ENCODE data around the gene GDA. TPM values are rescaled to one million over a fixed set of nuclear protein-coding genes. Genes with fewer than 3 reads are reported as not detected.

GDA gene
- total RNA-seq, 1 experiment from 2014 or later, result 5.0 TPM

DNA sequence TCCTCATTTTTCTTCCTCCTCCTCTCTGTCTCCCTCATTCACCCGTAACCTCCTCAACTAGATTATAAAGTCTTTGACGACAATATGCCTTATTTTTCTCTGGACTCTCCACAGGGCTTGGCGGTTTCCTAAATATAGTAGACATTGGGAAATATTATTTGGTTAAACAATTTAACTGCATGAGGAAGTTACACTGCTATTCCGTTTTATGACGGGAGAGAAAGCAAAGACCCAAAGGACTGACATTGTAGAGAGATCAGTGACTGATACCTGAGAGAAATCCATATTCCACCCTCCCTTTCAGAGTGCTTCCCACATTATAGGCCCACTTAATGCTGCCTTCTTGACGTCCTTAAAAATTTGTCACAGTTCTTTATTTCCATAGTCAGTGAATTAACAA, 51.2 kb downstream of the GDA start:
- H3K4me3 ChIP-seq (ENCODE audit: low read depth in 2 of 2, low read length in 2 of 2), result no peak overlapping the region
- ChIA-PET POLR2A (no interaction called here), CTCF (no interaction called here)
- no peaks in the 10 kb centered on the region for H3K36me3 ChIP-seq (ENCODE audit: control insufficient read depth, insufficient read depth, low read length)
- intact Hi-C loops (cut with micrococcal nuclease; ENCODE audit: unreplicated experiment), result loop anchor here (5.0 kb wide), 2 partner anchors 72 to 163 kb away; no protein-coding TSS in a partner anchor
- H3K27me3 ChIP-seq (ENCODE audit: control insufficient read depth, insufficient read depth, low read length), result no peaks in the 10 kb centered on the region
- no peaks in the 10 kb centered on the region for H3K4me1 ChIP-seq (ENCODE audit: control insufficient read depth, insufficient read depth, low read length)
- DNase-seq (ENCODE audit: low read depth, low spot score) (no peak), ATAC-seq (no peak)
- no peak for TF ChIP-seq SIN3A (IDR thresholded peaks at IDR 0.05; ENCODE audit: borderline replicate concordance, insufficient read depth, low read depth, low read length)
- TF ChIP-seq POLR2AphosphoS5 (IDR thresholded peaks at IDR 0.05; ENCODE audit: low read depth, low read length), result no peak
- TF ChIP-seq, protein P1, sequence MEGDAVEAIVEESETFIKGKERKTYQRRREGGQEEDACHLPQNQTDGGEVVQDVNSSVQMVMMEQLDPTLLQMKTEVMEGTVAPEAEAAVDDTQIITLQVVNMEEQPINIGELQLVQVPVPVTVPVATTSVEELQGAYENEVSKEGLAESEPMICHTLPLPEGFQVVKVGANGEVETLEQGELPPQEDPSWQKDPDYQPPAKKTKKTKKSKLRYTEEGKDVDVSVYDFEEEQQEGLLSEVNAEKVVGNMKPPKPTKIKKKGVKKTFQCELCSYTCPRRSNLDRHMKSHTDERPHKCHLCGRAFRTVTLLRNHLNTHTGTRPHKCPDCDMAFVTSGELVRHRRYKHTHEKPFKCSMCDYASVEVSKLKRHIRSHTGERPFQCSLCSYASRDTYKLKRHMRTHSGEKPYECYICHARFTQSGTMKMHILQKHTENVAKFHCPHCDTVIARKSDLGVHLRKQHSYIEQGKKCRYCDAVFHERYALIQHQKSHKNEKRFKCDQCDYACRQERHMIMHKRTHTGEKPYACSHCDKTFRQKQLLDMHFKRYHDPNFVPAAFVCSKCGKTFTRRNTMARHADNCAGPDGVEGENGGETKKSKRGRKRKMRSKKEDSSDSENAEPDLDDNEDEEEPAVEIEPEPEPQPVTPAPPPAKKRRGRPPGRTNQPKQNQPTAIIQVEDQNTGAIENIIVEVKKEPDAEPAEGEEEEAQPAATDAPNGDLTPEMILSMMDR (IDR thresholded peaks at IDR 0.05), result no peak
- TF ChIP-seq TCF7L2 (IDR thresholded peaks at IDR 0.05; ENCODE audit: low read depth, low read length), result no peak
- TF ChIP-seq, protein P2, sequence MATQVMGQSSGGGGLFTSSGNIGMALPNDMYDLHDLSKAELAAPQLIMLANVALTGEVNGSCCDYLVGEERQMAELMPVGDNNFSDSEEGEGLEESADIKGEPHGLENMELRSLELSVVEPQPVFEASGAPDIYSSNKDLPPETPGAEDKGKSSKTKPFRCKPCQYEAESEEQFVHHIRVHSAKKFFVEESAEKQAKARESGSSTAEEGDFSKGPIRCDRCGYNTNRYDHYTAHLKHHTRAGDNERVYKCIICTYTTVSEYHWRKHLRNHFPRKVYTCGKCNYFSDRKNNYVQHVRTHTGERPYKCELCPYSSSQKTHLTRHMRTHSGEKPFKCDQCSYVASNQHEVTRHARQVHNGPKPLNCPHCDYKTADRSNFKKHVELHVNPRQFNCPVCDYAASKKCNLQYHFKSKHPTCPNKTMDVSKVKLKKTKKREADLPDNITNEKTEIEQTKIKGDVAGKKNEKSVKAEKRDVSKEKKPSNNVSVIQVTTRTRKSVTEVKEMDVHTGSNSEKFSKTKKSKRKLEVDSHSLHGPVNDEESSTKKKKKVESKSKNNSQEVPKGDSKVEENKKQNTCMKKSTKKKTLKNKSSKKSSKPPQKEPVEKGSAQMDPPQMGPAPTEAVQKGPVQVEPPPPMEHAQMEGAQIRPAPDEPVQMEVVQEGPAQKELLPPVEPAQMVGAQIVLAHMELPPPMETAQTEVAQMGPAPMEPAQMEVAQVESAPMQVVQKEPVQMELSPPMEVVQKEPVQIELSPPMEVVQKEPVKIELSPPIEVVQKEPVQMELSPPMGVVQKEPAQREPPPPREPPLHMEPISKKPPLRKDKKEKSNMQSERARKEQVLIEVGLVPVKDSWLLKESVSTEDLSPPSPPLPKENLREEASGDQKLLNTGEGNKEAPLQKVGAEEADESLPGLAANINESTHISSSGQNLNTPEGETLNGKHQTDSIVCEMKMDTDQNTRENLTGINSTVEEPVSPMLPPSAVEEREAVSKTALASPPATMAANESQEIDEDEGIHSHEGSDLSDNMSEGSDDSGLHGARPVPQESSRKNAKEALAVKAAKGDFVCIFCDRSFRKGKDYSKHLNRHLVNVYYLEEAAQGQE (IDR thresholded peaks at IDR 0.05; ENCODE audit: insufficient read depth in 1 of 2, low read depth in 2 of 2, low read length in 1 of 2), result no peak
- no peak overlapping the region for H3K27ac ChIP-seq (ENCODE audit: low read length)
- in situ Hi-C loops (cut with HindIII; ENCODE audit: low pct_unique_long_range_greater_than_20kb, low sequenced_read_pairs), result no loop called here
- BruUV-seq (replicated peaks), result no TSS peak
- no peaks in the 10 kb centered on the region for H3K9me3 ChIP-seq (ENCODE audit: control insufficient read depth, insufficient read depth, low read depth, low read length)

DNA sequence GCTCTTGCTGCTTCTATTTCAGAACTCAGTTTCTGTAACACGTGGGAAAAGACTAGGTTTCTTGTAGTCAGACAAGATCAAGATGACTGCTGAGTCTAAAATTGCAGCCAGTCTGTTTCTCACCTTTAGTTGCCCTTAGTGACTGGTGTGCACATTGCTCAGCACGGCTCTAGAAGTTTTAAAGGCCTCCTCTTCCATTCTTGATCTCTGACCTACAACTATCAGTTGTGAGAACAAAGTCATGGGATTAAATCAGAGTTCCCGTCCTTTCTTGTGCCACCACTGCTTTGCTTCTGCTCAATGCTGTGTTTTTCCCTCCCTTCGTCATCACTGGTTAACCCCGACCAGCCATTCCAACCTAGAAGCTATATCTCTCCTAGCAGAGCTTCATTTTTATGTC, 52.8 kb downstream of the GDA start:
- H3K27ac ChIP-seq (ENCODE audit: low read length), result no peak overlapping the region
- POLR2A ChIA-PET, result no interaction called here
- H3K4me1 ChIP-seq (ENCODE audit: control insufficient read depth, insufficient read depth, low read length), result no peaks in the 10 kb centered on the region
- CTCF ChIA-PET, result no interaction called here
- no TSS peak for BruUV-seq (replicated peaks)
- TF ChIP-seq, protein P2 (IDR thresholded peaks at IDR 0.05; ENCODE audit: insufficient read depth in 1 of 2, low read depth in 2 of 2, low read length in 1 of 2), result no peak
- TF ChIP-seq, protein P1 (IDR thresholded peaks at IDR 0.05), result no peak
- TF ChIP-seq SIN3A (IDR thresholded peaks at IDR 0.05; ENCODE audit: borderline replicate concordance, insufficient read depth, low read depth, low read length), result no peak
- TF ChIP-seq POLR2AphosphoS5 (IDR thresholded peaks at IDR 0.05; ENCODE audit: low read depth, low read length), result no peak
- TF ChIP-seq TCF7L2 (IDR thresholded peaks at IDR 0.05; ENCODE audit: low read depth, low read length), result no peak
- no peaks in the 10 kb centered on the region for H3K9me3 ChIP-seq (ENCODE audit: control insufficient read depth, insufficient read depth, low read depth, low read length)
- no peak for DNase-seq (ENCODE audit: low read depth, low spot score)
- intact Hi-C loops (cut with micrococcal nuclease; ENCODE audit: unreplicated experiment), result loop anchor here (5.0 kb wide), 2 partner anchors 70 to 165 kb away; no protein-coding TSS in a partner anchor
- ATAC-seq, result no peak
- H3K36me3 ChIP-seq (ENCODE audit: control insufficient read depth, insufficient read depth, low read length), result no peaks in the 10 kb centered on the region
- no peak overlapping the region for H3K4me3 ChIP-seq (ENCODE audit: low read depth in 2 of 2, low read length in 2 of 2)
- in situ Hi-C loops (cut with HindIII; ENCODE audit: low pct_unique_long_range_greater_than_20kb, low sequenced_read_pairs), result no loop called here
- H3K27me3 ChIP-seq (ENCODE audit: control insufficient read depth, insufficient read depth, low read length), result no peaks in the 10 kb centered on the region
